HG02623 (cell line): ENCODE measurements around the gene GMDS.
"Not testable (repeated sequence)": the region's sequence is repeated elsewhere in the genome, so short reads cannot be mapped to it uniquely, and the experiment has no call there.

ENCODE experiments used
- ATAC-seq: cut with Tn5 transposase; IDR thresholded peaks from one replicate; pipeline ENCODE4 v1.9.1; 2021; ENCODE audit warnings: moderate library complexity; ENCODE audit not compliant: unreplicated experiment

Gene GMDS

GRCh38 chr6:1845543-1845942 lies 399.9 kb downstream of the GMDS start:
- not testable (repeated sequence) for ATAC-seq

GRCh38 chr6:1842334-1842733 lies 403.1 kb downstream of the GMDS start:
- no peak for ATAC-seq

GRCh38 chr6:1841136-1841535 lies 404.3 kb downstream of the GMDS start:
- no peak for ATAC-seq

GRCh38 chr6:1840491-1841121 lies 404.8 kb downstream of the GMDS start:
- ATAC-seq, result no peak

- ATAC-seq, result no peak
Measured at GRCh38 chr6:1839361-1839760, 406.0 kb downstream of the GMDS start.

- no peak for ATAC-seq
Measured at GRCh38 chr6:1838604-1839213, 406.7 kb downstream of the GMDS start.

- no peak for ATAC-seq
Measured at GRCh38 chr6:1837826-1838225, 407.6 kb downstream of the GMDS start.

- no peak for ATAC-seq
Measured at GRCh38 chr6:1836690-1837089, 408.7 kb downstream of the GMDS start.

- no peak for ATAC-seq
Measured at GRCh38 chr6:1834646-1835516, 410.5 kb downstream of the GMDS start.

- ATAC-seq, result no peak
Measured at GRCh38 chr6:1834207-1834606, 411.2 kb downstream of the GMDS start.

GRCh38 chr6:1832844-1833787 lies 412.3 kb downstream of the GMDS start:
- no peak for ATAC-seq

GRCh38 chr6:1832358-1832757 lies 413.0 kb downstream of the GMDS start:
- no peak for ATAC-seq

GRCh38 chr6:1827984-1828793 lies 417.2 kb downstream of the GMDS start:
- no peak for ATAC-seq

- no peak for ATAC-seq
Measured at GRCh38 chr6:1825926-1826325, 419.5 kb downstream of the GMDS start.

- ATAC-seq, result no peak
Measured at GRCh38 chr6:1825277-1825676, 420.1 kb downstream of the GMDS start.

GRCh38 chr6:1821513-1822183 lies 423.8 kb downstream of the GMDS start:
- no peak for ATAC-seq

- no peak for ATAC-seq
Measured at GRCh38 chr6:1821164-1821512, 424.3 kb downstream of the GMDS start.

- ATAC-seq, result no peak
Measured at GRCh38 chr6:1820714-1821113, 424.7 kb downstream of the GMDS start.

- ATAC-seq, result no peak
Measured at GRCh38 chr6:1820165-1820564, 425.2 kb downstream of the GMDS start.

- no peak for ATAC-seq
Measured at GRCh38 chr6:1819007-1819406, 426.4 kb downstream of the GMDS start.
